Measurements from ENCODE around the gene PRORP.

The PRORP gene

DNA sequence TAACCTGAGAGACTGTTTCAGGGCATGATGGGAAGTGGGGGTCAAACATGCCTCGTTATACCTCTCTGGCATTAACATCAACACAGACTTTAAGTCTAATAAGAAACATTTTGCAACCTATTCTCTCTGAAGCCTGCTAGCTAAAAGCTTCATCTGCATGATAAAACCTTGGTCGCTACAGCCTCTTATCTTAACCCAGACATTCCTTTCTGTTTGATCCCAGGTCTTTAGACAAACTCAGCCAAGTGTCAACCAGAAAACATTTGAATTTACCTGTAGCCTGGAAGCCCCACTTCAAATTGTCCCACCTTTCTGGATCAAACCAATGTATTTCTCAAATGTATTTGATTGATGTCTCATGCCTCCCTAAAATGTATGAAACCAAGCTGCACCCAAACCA, 9.7 kb upstream of the PRORP start:
- DNase-seq (ENCODE audit: insufficient read length, low spot score), result no peak
- TF ChIP-seq POLR2A (IDR thresholded peaks at IDR 0.05; ENCODE audit: low read depth, low read length) (no peak), POLR2AphosphoS5 (IDR thresholded peaks at IDR 0.05; ENCODE audit: low read depth, low read length) (no peak), SPI1 (IDR thresholded peaks at IDR 0.05; ENCODE audit: low read depth, low read length) (no peak), TAF1 (IDR thresholded peaks at IDR 0.05; ENCODE audit: low read depth, low read length) (no peak)
- FAIRE-seq, result no peak

DNA sequence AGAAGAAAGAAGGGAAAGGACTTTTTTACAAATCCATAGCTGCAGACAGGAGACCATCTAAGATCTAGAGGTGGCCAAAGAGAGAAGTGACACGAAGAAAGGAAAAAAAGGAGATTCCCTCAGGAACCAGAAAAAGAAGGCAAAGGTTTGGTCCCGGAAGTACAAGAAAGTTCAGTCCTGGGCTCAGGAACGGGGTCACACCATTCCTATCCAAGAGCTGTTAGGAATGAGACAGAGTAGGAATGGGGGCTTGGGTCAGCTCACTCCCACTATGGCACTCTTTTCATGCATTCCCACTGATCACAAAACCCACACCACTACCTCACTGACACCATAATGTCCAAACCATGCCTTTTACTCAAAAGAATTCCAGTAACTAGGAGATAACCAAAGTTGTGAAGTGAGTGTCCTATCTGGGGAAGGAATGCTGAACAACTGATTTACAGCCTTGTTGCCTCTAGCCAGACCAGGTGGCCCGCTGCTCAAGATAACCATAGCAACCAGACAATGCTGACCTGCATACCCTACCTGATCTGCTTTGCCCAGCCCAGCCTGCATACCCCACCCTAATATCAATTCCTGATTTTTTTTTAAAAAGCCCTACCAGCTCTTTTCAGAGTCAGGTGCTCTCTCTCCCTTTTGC, 8.9 kb upstream of the PRORP start:
- DNase-seq (ENCODE audit: insufficient read length, low spot score) (no peak), FAIRE-seq (no peak)
- TF ChIP-seq PAX5 (IDR thresholded peaks at IDR 0.05; ENCODE audit: insufficient read depth, low read length, severe bottlenecking) (no peak), TAF1 (IDR thresholded peaks at IDR 0.05; ENCODE audit: low read depth, low read length) (no peak), POLR2A (IDR thresholded peaks at IDR 0.05; ENCODE audit: low read depth, low read length) (no peak), SPI1 (IDR thresholded peaks at IDR 0.05; ENCODE audit: low read depth, low read length) (no peak), POLR2AphosphoS5 (IDR thresholded peaks at IDR 0.05; ENCODE audit: low read depth, low read length) (no peak), POU2F2 (IDR thresholded peaks at IDR 0.05; ENCODE audit: low read depth, low read length) (no peak)

DNA sequence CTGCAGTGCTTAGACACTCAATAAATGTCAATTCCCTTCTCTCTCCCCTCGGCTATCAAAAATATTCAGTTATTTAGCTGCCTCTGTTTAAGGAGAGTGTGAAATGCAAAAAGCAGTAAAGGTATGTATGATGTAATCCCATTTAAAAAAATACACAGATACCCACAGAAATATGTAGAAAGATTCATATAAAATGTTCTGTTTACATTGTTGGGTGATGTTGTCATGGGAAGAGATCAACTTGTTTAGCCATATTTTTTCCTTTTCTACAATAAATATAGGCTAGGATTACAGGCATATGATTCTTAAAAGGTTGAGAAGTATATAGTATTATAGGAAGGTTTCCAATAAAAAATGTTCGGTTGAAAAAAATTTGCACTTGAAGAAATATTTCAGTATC, 8.3 kb upstream of the PRORP start:
- DNase-seq (ENCODE audit: insufficient read length, low spot score) (no peak), FAIRE-seq (no peak)
- TF ChIP-seq PAX5 (IDR thresholded peaks at IDR 0.05; ENCODE audit: insufficient read depth, low read length, severe bottlenecking), result no peak
- TF ChIP-seq TAF1 (IDR thresholded peaks at IDR 0.05; ENCODE audit: low read depth, low read length), result no peak
- no peak for TF ChIP-seq POLR2AphosphoS5 (IDR thresholded peaks at IDR 0.05; ENCODE audit: low read depth, low read length)
- no peak for TF ChIP-seq SPI1 (IDR thresholded peaks at IDR 0.05; ENCODE audit: low read depth, low read length)

DNA sequence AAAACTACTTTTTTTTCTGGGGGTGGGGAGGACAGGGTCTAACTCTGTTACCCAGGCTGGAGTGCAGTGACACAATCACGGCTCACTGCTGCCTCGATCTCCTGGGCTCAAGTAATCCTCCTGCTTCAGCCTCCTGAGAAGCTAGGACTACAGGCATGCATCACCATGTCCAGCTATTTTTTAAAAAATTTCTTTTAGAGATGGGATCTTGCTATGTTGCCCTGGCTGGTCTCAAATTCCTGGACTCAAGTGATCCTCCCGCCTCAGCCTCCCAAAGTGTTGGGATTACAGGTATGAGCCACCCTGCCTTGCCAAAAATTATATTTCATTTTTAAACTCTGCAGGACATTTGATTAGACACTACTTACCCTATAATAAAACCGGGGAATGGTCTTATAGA, 6.1 kb upstream of the PRORP start:
- DNase-seq (ENCODE audit: insufficient read length, low spot score) (no peak), FAIRE-seq (no peak)
- no peak for TF ChIP-seq POLR2A (IDR thresholded peaks at IDR 0.05; ENCODE audit: low read depth, low read length)
- TF ChIP-seq SPI1 (IDR thresholded peaks at IDR 0.05; ENCODE audit: low read depth, low read length), result no peak
- TF ChIP-seq POLR2AphosphoS5 (IDR thresholded peaks at IDR 0.05; ENCODE audit: low read depth, low read length), result no peak
- TF ChIP-seq PAX5 (IDR thresholded peaks at IDR 0.05; ENCODE audit: insufficient read depth, low read length, severe bottlenecking), result no peak
- TF ChIP-seq POU2F2 (IDR thresholded peaks at IDR 0.05; ENCODE audit: low read depth, low read length), result no peak
- TF ChIP-seq TAF1 (IDR thresholded peaks at IDR 0.05; ENCODE audit: low read depth, low read length), result no peak

DNA sequence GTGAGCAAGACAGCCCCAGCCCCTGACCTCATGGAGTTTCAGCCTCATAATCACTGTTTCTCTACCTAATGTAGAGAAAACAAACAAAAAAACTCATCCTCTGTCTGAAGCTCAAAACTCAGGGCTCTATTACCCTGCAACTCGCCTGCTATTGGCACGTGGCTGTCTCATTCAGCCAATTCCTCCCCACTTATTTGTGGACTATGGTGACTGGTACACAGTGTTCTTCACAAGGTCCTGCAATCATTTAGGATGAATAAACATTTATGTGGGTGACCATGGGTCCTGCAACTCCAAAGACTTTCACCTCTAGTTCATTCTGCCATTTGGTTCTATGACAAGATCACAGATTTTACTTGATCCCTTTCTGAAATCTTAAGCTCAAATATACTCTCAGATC, 5.2 kb upstream of the PRORP start:
- FAIRE-seq (no peak), DNase-seq (ENCODE audit: insufficient read length, low spot score) (no peak)
- no peak for TF ChIP-seq POU2F2 (IDR thresholded peaks at IDR 0.05; ENCODE audit: low read depth, low read length)

DNA sequence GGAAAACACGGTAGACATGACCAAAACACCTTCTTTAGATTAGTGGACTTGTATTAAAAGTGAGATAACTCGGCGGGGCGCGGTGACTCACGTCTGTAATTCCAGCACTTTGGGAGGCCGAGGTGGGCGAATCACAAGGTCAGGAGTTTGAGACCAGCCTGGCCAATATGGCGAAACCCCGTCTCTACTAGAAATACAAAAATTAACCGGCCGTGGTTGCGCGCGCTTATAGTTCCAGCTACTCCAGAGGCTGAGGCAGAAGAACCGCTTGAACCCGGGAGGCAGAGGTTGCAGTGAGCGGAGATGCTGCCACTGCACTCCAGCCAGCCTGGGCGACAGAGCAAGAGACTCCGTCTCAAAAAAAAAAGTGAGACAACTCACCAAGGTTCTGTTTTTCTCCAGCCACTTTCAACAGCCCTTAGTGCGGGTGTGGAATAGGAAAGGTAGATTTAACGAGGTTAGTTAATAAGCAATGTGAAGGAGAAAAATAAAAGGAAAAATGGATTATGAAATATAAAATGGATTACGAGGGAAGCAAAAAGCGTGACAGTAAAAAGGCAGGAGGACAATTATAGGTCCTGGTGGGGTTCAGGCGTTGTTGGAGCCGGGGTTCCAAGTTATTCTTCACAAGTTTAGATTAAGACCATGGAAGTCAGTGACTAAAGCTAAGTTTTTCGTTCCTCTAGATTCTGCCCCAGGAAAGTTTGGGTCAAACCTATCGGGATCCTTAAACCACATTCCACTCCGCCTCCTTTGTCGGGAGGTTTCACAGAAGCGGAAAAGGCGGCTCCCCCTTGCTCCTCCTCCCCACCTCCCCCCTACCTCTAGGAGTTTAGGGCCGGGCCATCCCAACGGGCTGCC, 1.1 kb upstream of the PRORP start:
- FAIRE-seq (no peak), DNase-seq (ENCODE audit: insufficient read length, low spot score) (no peak)
- no peak for TF ChIP-seq PAX5 (IDR thresholded peaks at IDR 0.05; ENCODE audit: insufficient read depth, low read length, severe bottlenecking)
- TF ChIP-seq POLR2A (IDR thresholded peaks at IDR 0.05; ENCODE audit: low read depth, low read length), result no peak
- TF ChIP-seq POU2F2 (IDR thresholded peaks at IDR 0.05; ENCODE audit: low read depth, low read length), result no peak
- no peak for TF ChIP-seq POLR2AphosphoS5 (IDR thresholded peaks at IDR 0.05; ENCODE audit: low read depth, low read length)
- no peak for TF ChIP-seq TAF1 (IDR thresholded peaks at IDR 0.05; ENCODE audit: low read depth, low read length)
- no peak for TF ChIP-seq SPI1 (IDR thresholded peaks at IDR 0.05; ENCODE audit: low read depth, low read length)

DNA sequence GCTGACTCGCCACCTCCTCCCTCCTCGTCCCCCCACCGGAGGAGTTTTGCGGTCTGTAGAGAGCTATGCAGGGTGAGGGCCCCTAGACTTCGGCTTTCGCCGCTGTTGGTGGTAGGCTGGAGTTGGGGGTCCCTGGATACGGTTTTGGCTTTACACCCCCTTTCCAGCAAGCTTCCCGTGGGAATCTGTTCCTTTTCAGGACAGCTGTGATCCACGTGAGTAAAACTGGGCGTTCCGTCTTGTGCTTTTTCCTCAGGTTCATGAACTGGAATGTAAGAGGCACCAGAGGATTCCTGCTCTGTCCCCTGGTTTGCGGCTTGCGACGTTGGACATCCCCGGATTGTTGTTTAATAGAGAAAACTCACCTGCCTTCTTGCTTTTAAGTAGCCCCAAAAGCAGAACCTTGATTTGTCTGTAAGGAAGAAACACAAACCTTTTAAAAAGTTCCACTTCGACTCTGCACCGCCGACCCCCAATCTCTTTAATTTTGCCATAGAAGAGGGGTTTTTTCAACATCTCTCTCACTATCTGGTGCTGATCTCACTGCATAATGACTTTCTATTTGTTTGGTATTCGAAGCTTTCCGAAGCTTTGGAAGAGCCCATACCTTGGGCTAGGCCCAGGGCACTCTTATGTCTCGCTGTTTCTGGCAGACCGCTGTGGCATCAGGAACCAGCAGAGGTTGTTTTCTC, 490 bp downstream of the PRORP start:
- no peak for DNase-seq (ENCODE audit: insufficient read length, low spot score)
- FAIRE-seq, result no peak
- no peak for TF ChIP-seq POLR2A (IDR thresholded peaks at IDR 0.05; ENCODE audit: low read depth, low read length)
- no peak for TF ChIP-seq POU2F2 (IDR thresholded peaks at IDR 0.05; ENCODE audit: low read depth, low read length)
- TF ChIP-seq PAX5 (IDR thresholded peaks at IDR 0.05; ENCODE audit: insufficient read depth, low read length, severe bottlenecking), result no peak
- TF ChIP-seq TAF1 (IDR thresholded peaks at IDR 0.05; ENCODE audit: low read depth, low read length), result no peak
- TF ChIP-seq POLR2AphosphoS5 (IDR thresholded peaks at IDR 0.05; ENCODE audit: low read depth, low read length), result no peak

DNA sequence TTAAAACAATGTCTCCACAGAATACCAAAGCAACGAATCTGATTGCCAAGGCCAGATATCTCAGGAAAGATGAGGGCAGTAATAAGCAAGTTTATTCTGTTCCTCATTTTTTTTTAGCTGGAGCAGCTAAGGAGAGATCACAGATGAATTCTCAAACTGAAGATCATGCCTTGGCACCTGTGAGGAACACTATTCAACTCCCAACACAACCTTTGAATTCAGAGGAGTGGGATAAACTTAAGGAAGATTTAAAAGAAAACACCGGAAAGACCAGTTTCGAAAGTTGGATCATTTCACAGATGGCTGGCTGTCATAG, 994 bp downstream of the PRORP start:
- DNase-seq (ENCODE audit: insufficient read length, low spot score) (no peak), FAIRE-seq (no peak)
- no peak for TF ChIP-seq POU2F2 (IDR thresholded peaks at IDR 0.05; ENCODE audit: low read depth, low read length)

DNA sequence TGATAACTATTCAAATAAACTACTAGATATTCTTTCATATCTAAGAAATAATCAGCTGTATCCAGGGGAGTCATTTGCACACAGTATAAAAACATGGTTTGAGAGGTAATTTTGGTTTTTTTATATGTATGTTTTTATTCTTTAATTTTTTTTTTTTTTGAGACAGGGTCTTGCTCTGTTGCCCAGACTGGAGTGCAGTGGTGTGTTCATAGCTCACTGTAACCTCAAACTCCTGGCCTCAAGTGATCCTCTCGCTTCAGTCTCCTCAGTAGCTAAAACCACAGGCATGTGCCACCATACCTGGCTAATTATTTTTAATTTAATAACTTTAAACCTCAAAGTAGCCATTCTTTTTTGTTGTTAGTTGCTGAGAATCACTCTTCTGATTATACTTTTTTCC, 1.8 kb downstream of the PRORP start:
- FAIRE-seq (no peak), DNase-seq (ENCODE audit: insufficient read length, low spot score) (no peak)
- TF ChIP-seq POU2F2 (IDR thresholded peaks at IDR 0.05; ENCODE audit: low read depth, low read length), result no peak
- TF ChIP-seq POLR2A (IDR thresholded peaks at IDR 0.05; ENCODE audit: low read depth, low read length), result no peak

DNA sequence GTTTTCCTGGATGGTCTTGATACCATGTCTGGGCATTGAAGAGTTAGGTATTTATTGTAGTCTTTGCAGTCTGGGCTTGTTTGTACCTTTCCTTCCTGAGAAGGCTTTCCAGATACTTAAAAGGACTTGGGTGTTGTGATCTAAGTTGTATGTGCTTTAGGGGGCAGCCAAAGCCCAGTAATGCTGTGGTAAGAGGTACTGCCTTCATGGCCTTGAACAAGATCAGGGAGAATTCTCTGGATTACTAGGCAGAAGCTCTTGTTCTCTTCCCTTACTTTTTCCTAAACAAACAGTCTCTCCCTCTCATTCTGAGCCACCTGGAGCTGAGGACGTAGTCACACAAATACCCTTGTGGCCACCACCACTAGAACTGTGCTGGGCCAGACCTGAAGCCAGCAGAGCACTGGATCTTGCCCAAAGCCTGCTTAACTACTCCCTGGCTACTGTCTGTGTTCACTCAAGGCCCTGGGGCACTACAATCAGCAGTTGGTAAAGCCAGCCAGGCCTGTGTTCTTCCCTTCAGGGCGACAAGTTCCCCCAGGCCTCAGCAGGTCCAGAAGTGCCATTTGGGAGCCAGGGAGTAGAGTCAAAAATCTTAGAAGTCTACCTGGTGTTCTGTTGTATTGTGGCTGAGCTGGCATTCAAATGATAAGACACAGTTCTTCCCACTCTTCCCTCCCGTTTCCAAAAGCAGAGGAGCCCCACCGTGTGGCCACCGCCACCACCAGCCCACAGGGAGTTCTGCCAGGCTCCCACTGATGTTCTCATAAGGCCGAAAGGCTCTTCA, 11.4 kb downstream of the PRORP start:
- FAIRE-seq, result no peak

More for the DNA sequence above, 11.4 kb downstream of the PRORP start:
- TF ChIP-seq SPI1 (IDR thresholded peaks at IDR 0.05; ENCODE audit: low read depth, low read length), result no peak
- no peak for TF ChIP-seq POU2F2 (IDR thresholded peaks at IDR 0.05; ENCODE audit: low read depth, low read length)
- TF ChIP-seq PAX5 (IDR thresholded peaks at IDR 0.05; ENCODE audit: insufficient read depth, low read length, severe bottlenecking), result no peak
- no peak for TF ChIP-seq POLR2A (IDR thresholded peaks at IDR 0.05; ENCODE audit: low read depth, low read length)
- no peak for TF ChIP-seq POLR2AphosphoS5 (IDR thresholded peaks at IDR 0.05; ENCODE audit: low read depth, low read length)
- no peak for TF ChIP-seq TAF1 (IDR thresholded peaks at IDR 0.05; ENCODE audit: low read depth, low read length)
- no peak for DNase-seq (ENCODE audit: insufficient read length, low spot score)

Measured in GM12891 (cell line).